ENCODE measurements around the gene PLAAT3. TPM values are rescaled to one million over a fixed set of nuclear protein-coding genes. Genes with fewer than 3 reads are reported as not detected.

Gene PLAAT3
- total and polyA plus RNA-seq, 4 donors, result 13.4 to 90.1 (median 54.3) TPM

- Histone ChIP-seq H3K27me3 (ENCODE audit: control insufficient read depth in 4 of 4, insufficient read depth in 4 of 4, low read length in 3 of 4) (no peaks in the 10 kb centered on the region), H3K4me3 (ENCODE audit: low read depth in 1 of 3, low read length in 3 of 3) (no peak overlapping the region), H3K9me3 (ENCODE audit: control insufficient read depth in 4 of 4, low read length in 3 of 4) (no peaks in the 10 kb centered on the region), H3K36me3 (ENCODE audit: control insufficient read depth in 4 of 4, insufficient read depth in 3 of 4, low read depth in 1 of 4, low read length in 3 of 4) (no peaks in the 10 kb centered on the region), H3K9ac (ENCODE audit: low read depth in 1 of 2, low read length in 2 of 2) (no peak overlapping the region), H3K27ac (ENCODE audit: low read depth in 1 of 2, low read length in 2 of 2) (no peak overlapping the region), H3K4me1 (ENCODE audit: control insufficient read depth in 4 of 4, insufficient read depth in 4 of 4, low read length in 3 of 4) (peaks cover 0 to 3% (median 0%) of the 10 kb centered on the region in 4 donors)
- WGBS, result 42% methylated on average over 2 of the region's 2 CpGs
- no peak for DNase-seq (ENCODE audit: low spot score)
- TF ChIP-seq REST (IDR thresholded peaks at IDR 0.05), result no peak
Observed at GRCh38 chr11:63622323-63622722, 8.1 kb upstream of the PLAAT3 start.

GRCh38 chr11:63621071-63621470 is 6.8 kb upstream of the PLAAT3 start:
- DNase-seq (ENCODE audit: low spot score), result no peak
- H3K27ac ChIP-seq (ENCODE audit: low read depth in 1 of 2, low read length in 2 of 2), result no peak overlapping the region

More at GRCh38 chr11:63621071-63621470, 6.8 kb upstream of the PLAAT3 start:
- no peaks in the 10 kb centered on the region for H3K27me3 ChIP-seq (ENCODE audit: control insufficient read depth in 4 of 4, insufficient read depth in 4 of 4, low read length in 3 of 4)
- 64% methylated on average over 1 of the region's 1 CpG for WGBS
- H3K4me1 ChIP-seq (ENCODE audit: control insufficient read depth in 4 of 4, insufficient read depth in 4 of 4, low read length in 3 of 4), result peaks cover 0 to 3% (median 0%) of the 10 kb centered on the region in 4 donors
- no peak overlapping the region for H3K4me3 ChIP-seq (ENCODE audit: low read depth in 1 of 3, low read length in 3 of 3)
- H3K9ac ChIP-seq (ENCODE audit: low read depth in 1 of 2, low read length in 2 of 2), result no peak overlapping the region
- H3K9me3 ChIP-seq (ENCODE audit: control insufficient read depth in 4 of 4, low read length in 3 of 4), result no peaks in the 10 kb centered on the region
- TF ChIP-seq RXRA (IDR thresholded peaks at IDR 0.05) (no peak), HNF4A (conservative IDR thresholded peaks at IDR 0.05) (no peak), TAF1 (conservative IDR thresholded peaks at IDR 0.05) (no peak), NR2F2 (IDR thresholded peaks at IDR 0.05) (no peak), YY1 (IDR thresholded peaks at IDR 0.05) (no peak), MAX (IDR thresholded peaks at IDR 0.05) (no peak), REST (IDR thresholded peaks at IDR 0.05) (no peak), ATF3 (IDR thresholded peaks at IDR 0.05) (no peak), JUND (IDR thresholded peaks at IDR 0.05) (no peak), ZBTB33 (IDR thresholded peaks at IDR 0.05) (no peak), HNF4G (IDR thresholded peaks at IDR 0.05) (no peak)
- no peaks in the 10 kb centered on the region for H3K36me3 ChIP-seq (ENCODE audit: control insufficient read depth in 4 of 4, insufficient read depth in 3 of 4, low read depth in 1 of 4, low read length in 3 of 4)

Data from liver (tissue), 9 donors.